HepG2 (cell line): ENCODE data around the gene PIH1D2. TPM values are rescaled to one million over a fixed set of nuclear protein-coding genes. Genes with fewer than 3 reads are reported as not detected.

Source experiments
- CHD2 ChIP-seq: IDR thresholded peaks from 2 replicates; pipeline ENCODE4 v1.6.1; 2011; ENCODE audit warnings: low read depth, low read length, improper control_type of control experiment
- FOXJ3 ChIP-seq: sonication (generic); formaldehyde crosslinking; IDR thresholded peaks from 2 replicates; pipeline ENCODE4 v1.4.0; 2020; ENCODE audit warnings: missing genetic modification reagents, mild to moderate bottlenecking, borderline replicate concordance
- HNRNPL ChIP-seq: fragments of 200-400 bp; formaldehyde crosslinking; IDR thresholded peaks from 2 replicates; pipeline ENCODE4 v1.6.1; 2017; ENCODE audit warnings: mild to moderate bottlenecking, low read depth, low read length
- HNRNPUL1 ChIP-seq: fragments of 200-400 bp; formaldehyde crosslinking; IDR thresholded peaks from 2 replicates; pipeline ENCODE4 v1.6.1; 2017; ENCODE audit warnings: low read depth, mild to moderate bottlenecking, low read length, moderate library complexity
- HOXD1 ChIP-seq: sonication (generic); formaldehyde crosslinking; IDR thresholded peaks from 2 replicates; pipeline ENCODE4 v1.5.0; 2020; ENCODE audit warnings: missing genetic modification reagents
- KDM2A ChIP-seq: sonication (generic); formaldehyde crosslinking; IDR thresholded peaks from 2 replicates; pipeline ENCODE4 v1.4.0; 2020; ENCODE audit warnings: low read depth, missing genetic modification reagents, borderline replicate concordance
- NAIF1 ChIP-seq: sonication (generic); formaldehyde crosslinking; IDR thresholded peaks from 2 replicates; pipeline ENCODE4 v1.5.0; 2020; ENCODE audit warnings: mild to moderate bottlenecking, missing genetic modification reagents, borderline replicate concordance
- NCOA2 ChIP-seq: sonication (generic); formaldehyde crosslinking; IDR thresholded peaks from 2 replicates; pipeline ENCODE4 v1.8.0; 2022; ENCODE audit warnings: inconsistent platforms
- NFATC3 ChIP-seq: sonication (generic); formaldehyde crosslinking; IDR thresholded peaks from 2 replicates; pipeline ENCODE4 v1.5.1; 2020; ENCODE audit warnings: mild to moderate bottlenecking, missing genetic modification reagents
- PPARG ChIP-seq: conservative IDR thresholded peaks from 2 replicates; pipeline ENCODE4 v1.6.1; 2016; ENCODE audit warnings: missing biosample characterization, missing genetic modification reagents
- RFXANK ChIP-seq: IDR thresholded peaks from 2 replicates; pipeline ENCODE4 v1.6.1; 2016
- SIX4 ChIP-seq: sonication (generic); formaldehyde crosslinking; IDR thresholded peaks from 2 replicates; pipeline ENCODE4 v1.4.0; 2020; ENCODE audit warnings: missing genetic modification reagents
- STAG1 ChIP-seq: sonication (generic); formaldehyde crosslinking; IDR thresholded peaks from 2 replicates; pipeline ENCODE4 v1.4.0; 2020; ENCODE audit warnings: missing genetic modification reagents
- TOE1 ChIP-seq: sonication (generic); formaldehyde crosslinking; IDR thresholded peaks from 2 replicates; pipeline ENCODE4 v1.4.0; 2020; ENCODE audit warnings: mild to moderate bottlenecking, missing genetic modification reagents
- ZBTB20 ChIP-seq: sonication (generic); formaldehyde crosslinking; IDR thresholded peaks from 2 replicates; pipeline ENCODE4 v1.8.1; 2023; ENCODE audit warnings: missing genetic modification reagents, low read depth, mild to moderate bottlenecking, borderline replicate concordance
- ZBTB42 ChIP-seq: sonication (generic); formaldehyde crosslinking; IDR thresholded peaks from 2 replicates; pipeline ENCODE4 v1.5.0; 2020; ENCODE audit warnings: mild to moderate bottlenecking, missing genetic modification reagents
- ZNF180 ChIP-seq: sonication (generic); formaldehyde crosslinking; IDR thresholded peaks from 2 replicates; pipeline ENCODE4 v1.4.0; 2020; ENCODE audit warnings: low read depth, missing genetic modification reagents, borderline replicate concordance
- ZNF549 ChIP-seq: sonication (generic); formaldehyde crosslinking; IDR thresholded peaks from 2 replicates; pipeline ENCODE4 v1.5.0; 2020; ENCODE audit warnings: missing genetic modification reagents
- ZNF713 ChIP-seq: sonication (generic); formaldehyde crosslinking; IDR thresholded peaks from 2 replicates; pipeline ENCODE4 v1.4.0; 2020; ENCODE audit warnings: mild to moderate bottlenecking, missing genetic modification reagents
- ZNF780A ChIP-seq: sonication (generic); formaldehyde crosslinking; IDR thresholded peaks from 2 replicates; pipeline ENCODE4 v1.8.0; 2022; ENCODE audit warnings: mild to moderate bottlenecking, missing genetic modification reagents, moderate library complexity
- ZNF782 ChIP-seq: sonication (generic); formaldehyde crosslinking; IDR thresholded peaks from 2 replicates; pipeline ENCODE4 v1.4.0; 2020; ENCODE audit warnings: missing genetic modification reagents, mild to moderate bottlenecking, borderline replicate concordance
- ZNF878 ChIP-seq: sonication (generic); formaldehyde crosslinking; IDR thresholded peaks from 2 replicates; pipeline ENCODE4 v1.8.1; 2023; ENCODE audit warnings: mild to moderate bottlenecking, missing genetic modification reagents, moderate library complexity
- polyA plus RNA-seq, 8 experiments: library from polyadenylated mRNA; depleted of rRNA in 3 of 8; stranded (reverse) in 7 of 8; unstranded in 1 of 8; fragments of >200 nt; fragmentation: Illumina TruSeq in 4 of 8; extraction: Trizol in 4 of 8; gene quantifications; 2 replicates each; pipeline versions ENCODE4 v1.2.1 to v1.2.3, GENCODE V29; 2011 to 2016; ENCODE audit warnings: low read depth in 4 of 8, missing spikeins in 1 of 8, mixed read lengths in 1 of 8; ENCODE audit not compliant: insufficient read depth in 1 of 8
- total RNA-seq, 5 experiments: library from RNA; depleted of rRNA; stranded (reverse); fragments of >200 nt; fragmentation: Illumina TruSeq; extraction: Trizol; gene quantifications; 2 replicates each; pipeline ENCODE4 v1.2.3, GENCODE V29; 2016; ENCODE audit warnings: low read depth in 1 of 5
- TF ChIP-seq, protein P1 (sequence below): sonication (generic); formaldehyde crosslinking; IDR thresholded peaks from 2 replicates; pipeline ENCODE4 v1.4.0; 2020; ENCODE audit warnings: missing genetic modification reagents
- TF ChIP-seq, protein P2 (sequence below): IDR thresholded peaks from 2 replicates; pipeline ENCODE4 v1.6.1; 2012; ENCODE audit warnings: inconsistent platforms
- TF ChIP-seq, protein P3 (sequence below): sonication (generic); formaldehyde crosslinking; IDR thresholded peaks from 2 replicates; pipeline ENCODE4 v1.5.1; 2020; ENCODE audit warnings: mild to moderate bottlenecking, missing genetic modification reagents
- TF ChIP-seq, protein P4 (sequence below): fragments of 450-650 bp; IDR thresholded peaks from 2 replicates; pipeline ENCODE4 v1.6.1; 2017

PIH1D2 gene
- total and polyA plus RNA-seq, 2 of the 13 experiments (the other 11 are each of a cell fraction or from before 2014, with no cell fraction given): 0.49 to 2.7 TPM

GRCh38 chr11:112073941-112074811 lies at the start of gene PIH1D2, which contains the start of gene NKAPD1 (continued):
- no peak for TF ChIP-seq HNRNPUL1
- TF ChIP-seq HNRNPL: no peak
- TF ChIP-seq, protein P1, sequence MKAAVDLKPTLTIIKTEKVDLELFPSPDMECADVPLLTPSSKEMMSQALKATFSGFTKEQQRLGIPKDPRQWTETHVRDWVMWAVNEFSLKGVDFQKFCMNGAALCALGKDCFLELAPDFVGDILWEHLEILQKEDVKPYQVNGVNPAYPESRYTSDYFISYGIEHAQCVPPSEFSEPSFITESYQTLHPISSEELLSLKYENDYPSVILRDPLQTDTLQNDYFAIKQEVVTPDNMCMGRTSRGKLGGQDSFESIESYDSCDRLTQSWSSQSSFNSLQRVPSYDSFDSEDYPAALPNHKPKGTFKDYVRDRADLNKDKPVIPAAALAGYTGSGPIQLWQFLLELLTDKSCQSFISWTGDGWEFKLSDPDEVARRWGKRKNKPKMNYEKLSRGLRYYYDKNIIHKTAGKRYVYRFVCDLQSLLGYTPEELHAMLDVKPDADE: no peak
- no peak for TF ChIP-seq HOXD1
- TF ChIP-seq ZNF549 (CRISPR knock-in tag): no peak
- TF ChIP-seq NFATC3 (CRISPR knock-in tag): 0 out of 2 replicates have a peak, but pooled peaks have one; percentile 58
- TF ChIP-seq FOXJ3 (CRISPR knock-in tag): no peak
- TF ChIP-seq NCOA2: no peak; the same call in 1 of the 2 replicates
- no peak for TF ChIP-seq ZNF782 (CRISPR knock-in tag)
- TF ChIP-seq TOE1: no peak
- no peak for TF ChIP-seq ZNF180 (CRISPR knock-in tag)
- TF ChIP-seq, protein P2, sequence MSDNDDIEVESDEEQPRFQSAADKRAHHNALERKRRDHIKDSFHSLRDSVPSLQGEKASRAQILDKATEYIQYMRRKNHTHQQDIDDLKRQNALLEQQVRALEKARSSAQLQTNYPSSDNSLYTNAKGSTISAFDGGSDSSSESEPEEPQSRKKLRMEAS: peak; percentile 80
- TF ChIP-seq ZNF780A (CRISPR knock-in tag): no peak
- TF ChIP-seq PPARG (CRISPR knock-in tag): no peak
- TF ChIP-seq ZNF713: no peak
- TF ChIP-seq, protein P3, sequence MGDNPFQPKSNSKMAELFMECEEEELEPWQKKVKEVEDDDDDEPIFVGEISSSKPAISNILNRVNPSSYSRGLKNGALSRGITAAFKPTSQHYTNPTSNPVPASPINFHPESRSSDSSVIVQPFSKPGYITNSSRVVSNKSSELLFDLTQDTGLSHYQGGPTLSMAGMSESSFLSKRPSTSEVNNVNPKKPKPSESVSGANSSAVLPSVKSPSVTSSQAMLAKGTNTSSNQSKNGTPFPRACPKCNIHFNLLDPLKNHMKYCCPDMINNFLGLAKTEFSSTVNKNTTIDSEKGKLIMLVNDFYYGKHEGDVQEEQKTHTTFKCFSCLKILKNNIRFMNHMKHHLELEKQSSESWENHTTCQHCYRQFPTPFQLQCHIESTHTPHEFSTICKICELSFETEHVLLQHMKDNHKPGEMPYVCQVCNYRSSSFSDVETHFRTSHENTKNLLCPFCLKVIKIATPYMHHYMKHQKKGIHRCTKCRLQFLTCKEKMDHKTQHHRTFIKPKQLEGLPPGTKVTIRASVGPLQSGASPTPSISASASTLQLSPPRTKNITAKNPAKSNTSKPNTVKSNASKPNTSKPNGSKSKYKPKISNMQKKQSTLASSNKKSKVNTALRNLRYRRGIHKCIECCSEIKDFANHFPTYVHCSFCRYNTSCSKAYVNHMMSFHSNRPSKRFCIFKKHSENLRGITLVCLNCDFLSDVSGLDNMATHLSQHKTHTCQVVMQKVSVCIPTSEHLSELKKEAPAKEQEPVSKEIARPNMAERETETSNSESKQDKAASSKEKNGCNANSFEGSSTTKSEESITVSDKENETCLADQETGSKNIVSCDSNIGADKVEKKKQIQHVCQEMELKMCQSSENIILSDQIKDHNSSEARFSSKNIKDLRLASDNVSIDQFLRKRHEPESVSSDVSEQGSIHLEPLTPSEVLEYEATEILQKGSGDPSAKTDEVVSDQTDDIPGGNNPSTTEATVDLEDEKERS: no peak
- TF ChIP-seq, protein P4, sequence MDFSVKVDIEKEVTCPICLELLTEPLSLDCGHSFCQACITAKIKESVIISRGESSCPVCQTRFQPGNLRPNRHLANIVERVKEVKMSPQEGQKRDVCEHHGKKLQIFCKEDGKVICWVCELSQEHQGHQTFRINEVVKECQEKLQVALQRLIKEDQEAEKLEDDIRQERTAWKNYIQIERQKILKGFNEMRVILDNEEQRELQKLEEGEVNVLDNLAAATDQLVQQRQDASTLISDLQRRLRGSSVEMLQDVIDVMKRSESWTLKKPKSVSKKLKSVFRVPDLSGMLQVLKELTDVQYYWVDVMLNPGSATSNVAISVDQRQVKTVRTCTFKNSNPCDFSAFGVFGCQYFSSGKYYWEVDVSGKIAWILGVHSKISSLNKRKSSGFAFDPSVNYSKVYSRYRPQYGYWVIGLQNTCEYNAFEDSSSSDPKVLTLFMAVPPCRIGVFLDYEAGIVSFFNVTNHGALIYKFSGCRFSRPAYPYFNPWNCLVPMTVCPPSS: no peak
- no peak for TF ChIP-seq NAIF1 (CRISPR knock-in tag)
- no peak for TF ChIP-seq STAG1
- TF ChIP-seq ZBTB42 (CRISPR knock-in tag): no peak
- peak; percentile 36; the same call in 1 of the 2 replicates for TF ChIP-seq SIX4 (CRISPR knock-in tag)
- peak; percentile 92 for TF ChIP-seq ZNF878 (CRISPR knock-in tag)
- TF ChIP-seq CHD2: no peak
- no peak for TF ChIP-seq ZBTB20
- peak; percentile 90 for TF ChIP-seq KDM2A (CRISPR knock-in tag)
- TF ChIP-seq RFXANK (CRISPR knock-in tag): no peak
